ENCODE measurements around the gene NANOS3.

Gene NANOS3

DNA sequence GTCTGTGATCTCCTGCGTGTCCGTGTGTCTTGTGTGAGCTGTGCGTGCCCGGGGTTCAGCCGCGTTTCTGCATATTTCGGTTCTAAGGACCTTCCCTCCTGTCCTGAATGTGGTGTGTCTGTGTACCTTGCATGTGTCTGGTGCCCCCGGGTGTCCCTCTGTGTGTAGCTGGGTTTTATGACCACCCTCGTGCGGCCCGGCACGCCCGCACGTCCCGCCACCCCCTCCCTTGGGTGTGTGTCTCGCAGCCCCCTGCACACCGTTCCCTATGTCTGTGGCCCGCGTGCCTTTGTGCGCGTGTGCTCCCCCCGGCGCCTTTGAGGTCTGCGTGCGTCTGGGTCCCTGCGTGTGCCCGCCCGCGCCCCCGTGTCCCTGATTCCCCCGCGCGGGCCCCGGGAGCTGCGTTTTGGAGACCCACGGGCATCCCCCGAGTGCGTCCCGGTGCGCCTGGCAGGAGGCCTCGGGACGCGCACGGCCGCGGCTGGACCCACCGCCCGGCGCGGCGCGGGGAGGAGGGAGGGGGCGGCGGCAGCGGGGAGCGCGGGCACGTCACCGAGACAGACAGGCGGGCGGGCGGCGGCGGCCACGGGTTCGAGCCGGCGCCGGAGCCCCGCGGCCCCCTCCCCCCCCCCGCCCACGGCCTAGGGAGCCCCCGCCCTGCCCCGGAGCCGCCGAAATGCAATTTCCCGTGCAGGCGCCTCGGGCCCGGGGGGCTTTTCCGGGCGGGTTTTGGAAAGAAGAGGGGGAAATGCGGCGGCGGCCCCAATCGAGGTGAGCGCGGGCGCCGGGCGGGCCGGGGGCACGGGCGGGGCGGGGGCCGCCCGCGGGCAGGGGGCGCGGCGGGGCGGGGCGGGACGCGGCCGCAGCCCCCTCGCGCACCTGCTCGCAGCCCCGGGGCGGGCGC, 12.0 kb upstream of the NANOS3 start:
- DNase-seq, result no peak

DNA sequence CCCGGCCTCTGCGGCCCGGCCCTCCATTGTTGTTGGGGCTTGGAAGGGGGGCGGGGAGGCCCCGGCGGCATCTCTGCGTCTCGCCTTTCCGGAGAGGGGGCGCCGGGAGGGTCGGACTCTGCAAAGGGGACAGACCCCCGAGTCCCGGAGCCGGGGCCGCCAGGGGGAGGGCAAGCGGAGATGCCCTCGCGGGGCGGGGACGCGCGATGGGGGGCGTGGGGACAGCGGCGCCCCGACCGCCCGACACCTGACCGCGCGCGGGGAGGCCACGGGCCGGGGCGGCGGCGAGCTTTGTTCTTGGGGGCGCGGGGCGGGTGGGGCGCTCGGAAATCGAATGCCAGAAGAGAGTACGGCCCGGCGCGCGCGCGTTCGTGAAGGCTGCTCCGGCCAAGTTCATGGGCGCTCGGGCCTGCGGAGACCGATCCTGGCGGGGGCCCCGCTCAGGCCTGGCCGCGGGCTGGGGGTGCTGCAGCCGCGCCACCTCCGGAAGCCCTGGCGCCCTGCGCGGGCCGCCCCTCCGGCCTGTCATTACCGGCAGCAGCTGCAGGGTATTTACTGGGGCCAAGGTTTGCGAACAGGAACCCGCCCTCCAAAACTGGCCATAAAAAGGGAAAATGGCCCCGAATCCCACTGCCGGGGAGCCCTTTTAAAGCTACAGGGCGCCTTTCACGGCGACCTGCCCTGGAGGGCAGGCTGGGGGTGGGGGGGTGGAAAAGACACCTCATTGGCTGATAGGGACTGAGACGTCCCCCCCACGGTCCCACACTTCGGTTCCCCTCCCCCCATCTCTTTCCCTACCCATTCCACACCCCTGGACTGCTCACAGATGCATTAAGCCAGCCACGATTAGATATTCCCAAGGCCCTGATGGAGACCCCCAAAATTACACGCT, 11.1 kb upstream of the NANOS3 start:
- no peak for DNase-seq

DNA sequence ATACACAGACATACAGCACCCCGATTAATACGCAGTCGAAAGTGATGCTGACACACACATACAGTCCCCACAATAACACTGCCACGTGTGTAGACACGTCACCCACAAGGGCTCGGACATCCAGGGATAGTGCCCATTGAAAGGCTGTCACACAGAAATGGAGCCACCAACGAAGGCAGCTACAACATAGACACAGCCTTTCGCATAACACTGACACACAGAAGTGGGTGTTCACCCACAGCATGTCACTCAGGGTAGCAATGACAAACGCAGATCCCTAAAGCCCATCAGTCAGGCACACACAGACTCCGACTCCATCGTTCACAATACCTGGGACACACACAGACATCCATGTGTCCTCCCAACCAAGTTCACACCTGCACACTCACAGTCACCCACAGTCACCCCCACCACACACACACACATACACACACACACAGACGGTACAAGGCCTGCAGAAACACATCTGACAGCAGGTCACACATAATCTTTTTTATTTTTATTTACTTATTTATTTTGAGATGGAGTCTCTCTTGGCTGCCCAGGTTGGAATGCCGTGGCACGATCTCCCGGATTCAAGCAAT, 10.4 kb upstream of the NANOS3 start:
- DNase-seq, result no peak

DNA sequence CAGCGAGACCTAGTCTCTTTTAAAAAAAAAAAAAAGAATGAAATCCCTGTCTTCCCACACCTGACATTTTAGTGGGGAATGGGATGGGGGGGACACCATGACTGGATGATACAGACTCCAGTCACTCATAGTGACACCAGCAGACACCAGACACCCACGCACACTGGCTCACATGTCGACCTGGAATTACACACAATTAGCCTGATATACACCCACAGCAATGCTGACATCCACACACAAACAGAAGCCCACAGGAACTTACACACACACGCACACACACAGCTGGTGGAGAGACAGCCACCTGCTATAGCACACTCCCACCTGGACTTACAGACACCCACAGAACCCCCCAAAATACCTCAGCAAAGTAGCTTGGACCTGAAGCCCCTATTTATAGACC, 8.3 kb upstream of the NANOS3 start:
- DNase-seq, result no peak

DNA sequence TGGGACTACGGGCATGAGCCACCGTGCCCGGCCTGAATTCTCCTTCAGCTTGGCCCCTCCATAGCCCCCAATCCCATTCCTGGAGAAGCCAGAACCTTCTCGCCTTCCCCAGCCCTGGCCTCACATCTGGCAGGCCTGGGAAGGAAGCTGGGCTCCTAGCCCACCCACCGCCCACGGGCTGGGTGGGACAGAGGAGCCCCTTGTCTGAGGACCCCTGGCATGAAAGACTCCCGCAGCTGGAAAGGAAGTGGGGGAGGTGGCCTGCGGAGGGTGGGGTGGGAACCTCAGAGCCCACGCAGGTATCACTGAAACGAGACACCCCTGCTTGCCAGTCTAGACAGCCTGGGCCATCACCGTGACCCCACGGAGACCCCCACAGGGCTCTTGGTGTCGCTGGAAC, 7.7 kb upstream of the NANOS3 start:
- DNase-seq, result no peak

DNA sequence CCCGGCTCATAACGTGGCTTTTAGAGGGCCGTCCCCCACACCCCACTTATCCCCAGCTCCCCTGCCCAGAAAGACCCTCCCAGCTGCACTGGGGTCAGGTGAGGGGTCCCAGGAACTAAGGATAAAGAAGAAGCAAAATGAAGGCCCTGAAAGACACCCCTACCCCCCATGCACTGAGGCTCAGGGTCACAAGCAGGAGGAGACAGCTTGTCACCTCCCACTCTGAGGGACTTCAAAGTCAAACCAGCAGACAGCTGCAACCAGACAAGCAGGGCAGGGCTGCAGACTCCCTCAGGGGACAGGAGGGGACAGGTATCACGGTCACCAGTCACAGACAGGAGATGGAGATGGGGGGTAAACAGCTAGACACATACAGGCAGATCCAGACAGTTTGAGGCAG, 6.1 kb upstream of the NANOS3 start:
- no peak for DNase-seq

DNA sequence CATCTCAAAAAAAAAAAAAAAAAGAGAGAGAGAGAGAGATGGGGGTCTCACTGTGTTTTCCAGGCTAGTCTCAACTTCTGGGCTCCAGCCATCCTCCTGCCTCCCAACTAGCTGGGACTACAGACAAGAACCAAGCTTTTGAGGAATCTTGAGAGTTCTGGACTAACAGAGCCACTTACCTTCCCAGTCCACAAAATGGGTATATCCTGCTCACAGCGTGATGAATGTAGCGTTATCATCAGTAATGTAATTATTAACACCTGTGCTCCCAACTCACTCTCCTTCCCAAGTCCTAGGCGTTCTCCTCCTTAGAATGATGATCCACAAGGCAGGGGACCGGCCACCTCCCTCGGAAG, 4.6 kb upstream of the NANOS3 start:
- DNase-seq, result no peak

DNA sequence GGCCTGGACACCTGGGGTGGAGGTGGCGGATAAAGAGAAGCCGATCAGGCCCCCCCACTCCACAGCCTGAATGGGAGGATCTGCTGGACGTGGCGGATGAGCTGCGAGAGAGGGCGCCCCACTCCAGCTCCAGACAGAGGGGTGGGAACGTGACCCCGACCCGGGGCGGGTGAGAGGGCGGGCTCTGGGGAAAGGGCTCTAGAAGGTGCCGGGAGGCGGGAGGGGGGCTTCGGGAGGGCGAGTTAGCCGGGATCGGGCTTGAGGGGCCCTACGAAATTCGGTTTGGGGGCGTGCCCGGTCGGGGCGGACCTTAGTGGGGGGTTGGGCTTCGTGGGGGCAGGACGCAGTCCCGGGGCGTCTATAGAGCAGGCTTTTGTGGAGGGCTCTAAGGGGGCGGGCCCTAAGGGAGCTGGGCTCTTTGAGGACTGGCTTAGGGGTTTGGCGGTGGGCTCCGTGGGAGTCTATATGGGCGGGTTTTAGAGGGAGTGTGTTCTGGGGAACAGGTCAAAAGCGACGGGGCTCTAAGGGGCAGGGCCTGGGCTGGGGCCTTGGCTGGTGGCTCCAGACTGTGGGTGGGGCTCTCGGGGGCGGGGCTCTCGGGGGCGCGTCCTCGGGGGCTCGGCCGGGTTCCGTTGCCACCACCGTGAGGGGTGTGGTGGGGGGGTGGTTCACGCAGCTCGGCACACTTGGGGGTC, 4.1 kb upstream of the NANOS3 start:
- no peak for DNase-seq

DNA sequence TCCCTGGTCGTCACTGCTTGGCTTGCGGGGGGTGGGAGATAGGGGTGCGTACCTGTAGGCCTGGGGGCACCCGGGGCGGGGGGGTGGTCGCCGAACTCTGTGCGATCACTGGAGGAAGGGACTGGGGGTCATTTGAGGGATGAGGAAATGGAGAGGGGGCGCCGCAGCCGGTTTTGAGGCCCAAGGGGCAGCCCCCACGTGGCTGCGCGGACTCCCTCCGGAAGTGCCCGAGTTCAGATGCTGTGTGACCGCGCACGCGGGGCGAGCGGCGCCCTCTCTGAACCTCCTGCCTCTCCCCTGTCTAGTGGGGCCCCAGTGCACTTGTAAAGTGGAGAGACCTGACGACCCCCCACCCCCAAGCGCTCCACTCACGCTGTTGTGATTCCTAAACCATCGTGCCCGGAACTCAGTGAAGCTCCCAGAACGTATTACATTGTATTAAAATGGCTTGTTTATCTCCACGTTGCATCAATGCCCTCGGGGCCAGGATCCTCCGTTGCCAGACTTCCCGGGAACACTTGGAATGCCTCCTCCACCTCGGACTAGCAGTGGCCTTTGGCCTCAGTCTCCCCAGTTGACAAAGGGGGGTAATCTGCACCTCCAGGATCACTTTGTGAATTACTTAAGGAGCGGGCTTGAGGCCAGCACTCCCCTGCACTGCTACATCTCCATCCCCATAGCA, 3.0 kb upstream of the NANOS3 start:
- DNase-seq, result no peak

DNA sequence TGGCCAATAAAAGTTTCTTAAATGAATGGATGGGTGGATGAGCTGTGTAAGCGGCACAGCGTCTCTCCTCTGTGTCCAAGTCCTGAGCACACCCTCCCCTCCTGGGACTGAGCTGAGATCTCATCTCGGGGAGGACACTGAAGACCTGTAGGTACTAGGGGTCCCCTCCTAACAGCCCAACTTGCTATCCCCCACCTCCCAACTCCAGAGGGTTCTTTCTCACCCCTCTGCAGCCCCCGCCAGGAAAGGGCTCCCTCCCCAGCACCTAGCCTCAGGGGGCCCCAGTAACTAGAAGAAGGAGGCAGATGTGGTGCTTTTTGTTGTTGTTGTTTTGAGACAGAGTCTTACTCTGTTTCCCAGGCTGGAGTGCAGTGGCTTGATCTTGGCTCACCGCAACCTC, 1.1 kb upstream of the NANOS3 start:
- no peak for DNase-seq

DNA sequence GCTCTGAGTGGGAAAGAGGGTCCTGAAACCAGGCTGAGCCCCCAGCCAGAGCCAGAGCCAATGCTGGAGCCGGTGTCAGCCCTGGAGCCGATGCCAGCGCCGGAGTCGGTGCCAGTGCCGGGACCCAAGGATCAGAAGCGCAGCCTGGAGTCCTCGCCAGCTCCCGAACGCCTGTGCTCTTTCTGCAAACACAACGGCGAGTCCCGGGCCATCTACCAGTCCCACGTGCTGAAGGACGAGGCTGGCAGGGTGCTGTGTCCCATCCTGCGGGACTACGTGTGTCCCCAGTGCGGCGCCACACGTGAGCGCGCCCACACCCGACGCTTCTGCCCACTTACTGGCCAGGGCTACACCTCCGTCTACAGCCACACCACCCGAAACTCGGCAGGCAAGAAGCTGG, 369 bp downstream of the NANOS3 start:
- no peak for DNase-seq

DNA sequence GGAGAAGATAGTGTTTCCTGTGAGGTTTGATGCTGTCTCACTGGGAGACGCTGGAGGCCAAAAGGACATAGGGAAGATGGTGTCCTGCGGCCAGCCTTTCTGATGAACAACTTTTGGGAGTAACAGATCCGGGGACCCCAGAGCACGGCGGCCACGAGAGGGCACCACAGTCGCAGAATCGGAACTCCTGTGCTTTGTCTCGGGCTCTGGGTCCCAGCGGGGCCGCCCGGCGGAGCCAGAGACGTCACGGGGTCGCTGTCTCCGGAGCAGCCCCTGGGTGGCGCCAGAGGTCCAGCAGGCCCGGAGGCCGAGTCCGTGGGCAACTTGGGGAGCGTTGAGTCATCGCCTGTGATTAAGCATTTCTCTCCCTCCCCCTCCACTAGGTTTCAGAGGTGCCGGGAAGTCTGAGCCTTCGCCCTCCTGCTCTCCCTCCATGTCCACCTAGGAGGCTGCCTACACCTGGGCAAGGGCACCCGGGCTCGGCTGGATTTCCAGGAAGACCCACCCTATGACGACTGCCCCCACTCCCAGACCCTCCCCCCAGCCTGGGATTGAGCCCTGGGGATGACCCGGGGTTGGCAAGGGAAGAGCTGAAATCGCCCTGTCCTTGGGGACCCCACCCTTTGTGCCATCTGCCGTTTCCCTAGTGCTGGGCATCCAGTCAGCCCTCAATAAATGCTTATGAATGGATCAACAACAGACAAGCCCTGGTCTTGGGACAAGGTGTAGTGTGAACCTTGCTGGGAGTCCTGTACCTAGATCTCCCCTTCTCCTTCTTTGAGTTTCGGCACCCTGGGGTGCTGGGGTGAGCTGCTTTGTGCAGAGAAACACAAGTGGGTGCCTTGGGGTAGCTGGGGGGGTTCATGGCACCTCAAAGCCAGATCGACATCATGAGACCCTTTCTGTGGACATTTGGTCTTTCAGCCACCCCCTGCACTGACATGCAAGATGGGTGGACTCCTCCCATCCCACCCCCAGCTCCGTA, 3.4 kb downstream of the NANOS3 start:
- peak; percentile 84 for DNase-seq

DNA sequence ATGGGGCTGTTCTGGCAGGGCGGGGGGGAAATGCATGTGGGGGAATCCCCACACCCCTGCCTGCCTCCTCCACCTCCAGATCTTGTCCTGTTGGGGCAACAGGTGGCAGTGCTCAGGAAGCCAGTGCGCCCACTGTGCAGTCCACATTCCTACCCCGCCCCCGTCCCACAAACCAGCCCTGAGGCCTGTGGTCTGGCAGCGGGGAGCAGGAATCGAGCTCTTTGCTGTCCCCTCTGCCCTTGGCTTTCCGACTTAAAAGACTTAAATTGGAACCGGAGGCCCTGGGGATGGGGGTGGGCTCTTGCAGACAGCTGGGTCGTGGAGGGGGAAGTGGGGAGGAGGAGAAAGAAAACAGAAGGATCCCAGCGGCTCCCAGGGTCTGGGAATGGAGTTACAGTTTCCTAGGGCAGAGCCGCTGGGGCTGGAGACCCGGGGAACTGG, 4.3 kb downstream of the NANOS3 start:
- no peak for DNase-seq

DNA sequence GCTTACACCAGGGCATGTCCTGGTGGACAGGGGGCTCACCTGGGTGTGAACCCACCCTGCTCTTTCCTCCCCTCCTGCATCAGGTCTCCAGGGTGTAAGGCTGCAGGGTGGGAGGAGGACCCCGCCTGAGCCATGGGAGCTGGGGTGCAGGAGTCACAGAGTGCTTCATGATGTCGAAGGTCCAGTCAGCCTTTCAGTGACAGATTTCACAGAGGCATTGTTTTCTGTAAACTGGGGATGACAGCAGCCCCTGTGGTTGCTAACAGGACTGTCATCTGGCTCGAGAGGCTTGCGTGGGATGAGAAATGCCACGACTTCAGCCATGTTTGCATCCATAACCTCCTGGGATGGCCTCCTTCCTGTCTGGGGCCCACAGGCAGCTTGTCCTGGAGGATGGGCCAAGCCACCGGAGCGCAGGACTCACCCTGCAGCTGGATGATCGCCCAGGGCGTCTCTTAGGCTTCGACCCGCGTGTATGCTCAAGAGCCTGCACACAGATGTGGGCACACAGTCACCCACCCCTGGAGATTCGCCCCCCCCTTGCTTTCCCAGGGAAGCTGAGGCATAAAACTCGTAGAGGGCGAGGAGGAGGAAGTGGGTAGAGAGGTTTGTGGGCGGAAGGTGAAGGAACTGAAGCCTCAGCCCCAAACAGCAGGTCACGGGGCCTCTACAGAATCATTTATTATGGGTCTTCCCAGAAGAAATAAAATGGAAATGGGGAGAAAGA, 4.9 kb downstream of the NANOS3 start:
- no peak for DNase-seq

DNA sequence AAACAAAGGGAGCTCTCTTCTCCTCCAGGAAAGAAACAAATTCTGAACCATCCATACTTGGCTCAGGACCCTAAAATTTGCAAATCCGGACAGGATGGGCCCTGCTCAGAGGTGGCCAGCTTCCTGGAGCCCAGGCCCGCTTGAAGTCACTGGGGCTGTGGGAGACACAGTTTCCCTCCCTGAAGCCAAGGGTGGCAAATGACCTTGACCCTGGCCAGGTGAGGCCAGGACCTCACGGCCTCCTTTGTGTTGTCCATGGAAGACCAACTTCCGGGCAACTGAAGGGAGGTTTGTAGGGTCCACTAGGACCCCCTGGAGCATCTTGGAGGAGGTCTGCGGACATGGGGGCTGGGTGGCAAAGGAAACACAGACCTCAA, 5.5 kb downstream of the NANOS3 start:
- DNase-seq, result no peak

DNA sequence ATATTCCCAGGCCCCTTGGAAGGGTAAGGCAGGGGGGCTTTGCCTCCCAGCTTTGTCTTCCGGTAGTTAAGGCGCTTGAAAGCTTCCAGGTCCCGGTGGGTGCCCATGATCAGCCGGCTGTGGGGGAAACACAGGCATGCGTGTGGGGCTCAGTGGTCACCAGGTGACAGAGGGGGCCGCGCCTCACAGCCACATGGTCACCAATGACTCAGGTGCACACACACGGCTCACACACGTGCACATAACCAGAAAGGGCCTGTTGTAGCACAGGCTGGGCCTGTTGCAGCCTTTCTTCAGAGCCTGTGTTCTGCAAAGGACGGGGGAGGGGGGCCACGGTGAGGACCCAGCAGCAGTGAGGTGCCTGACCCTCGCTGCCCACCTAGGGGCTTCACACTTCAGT, 5.9 kb downstream of the NANOS3 start:
- DNase-seq, result no peak

DNA sequence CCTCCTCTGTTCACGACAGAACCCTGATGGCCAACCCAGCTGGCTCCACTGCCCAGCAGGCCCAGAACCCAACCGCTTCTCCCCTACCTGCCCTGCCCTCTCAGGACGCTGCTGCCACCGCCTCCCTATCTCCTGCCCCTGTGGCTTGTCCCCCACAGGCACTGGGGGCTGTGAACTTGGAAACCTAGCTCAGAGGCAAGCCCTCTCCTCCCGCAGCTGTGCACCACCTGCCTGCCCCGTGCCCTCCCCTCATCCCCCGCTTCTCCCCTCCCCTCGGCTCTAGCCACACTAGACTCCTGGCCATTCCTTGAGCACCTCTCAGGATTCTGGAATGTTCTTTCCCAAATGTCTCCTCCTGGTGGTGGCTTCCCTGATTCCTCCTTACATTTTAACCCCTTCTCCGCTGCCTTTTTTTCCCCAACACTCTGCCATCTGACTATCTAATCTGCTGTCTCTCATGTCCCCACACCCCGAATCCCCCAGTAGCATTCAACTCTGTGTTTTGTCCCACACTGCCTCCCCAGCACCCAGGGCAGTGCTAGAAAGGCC, 6.7 kb downstream of the NANOS3 start:
- DNase-seq, result no peak

DNA sequence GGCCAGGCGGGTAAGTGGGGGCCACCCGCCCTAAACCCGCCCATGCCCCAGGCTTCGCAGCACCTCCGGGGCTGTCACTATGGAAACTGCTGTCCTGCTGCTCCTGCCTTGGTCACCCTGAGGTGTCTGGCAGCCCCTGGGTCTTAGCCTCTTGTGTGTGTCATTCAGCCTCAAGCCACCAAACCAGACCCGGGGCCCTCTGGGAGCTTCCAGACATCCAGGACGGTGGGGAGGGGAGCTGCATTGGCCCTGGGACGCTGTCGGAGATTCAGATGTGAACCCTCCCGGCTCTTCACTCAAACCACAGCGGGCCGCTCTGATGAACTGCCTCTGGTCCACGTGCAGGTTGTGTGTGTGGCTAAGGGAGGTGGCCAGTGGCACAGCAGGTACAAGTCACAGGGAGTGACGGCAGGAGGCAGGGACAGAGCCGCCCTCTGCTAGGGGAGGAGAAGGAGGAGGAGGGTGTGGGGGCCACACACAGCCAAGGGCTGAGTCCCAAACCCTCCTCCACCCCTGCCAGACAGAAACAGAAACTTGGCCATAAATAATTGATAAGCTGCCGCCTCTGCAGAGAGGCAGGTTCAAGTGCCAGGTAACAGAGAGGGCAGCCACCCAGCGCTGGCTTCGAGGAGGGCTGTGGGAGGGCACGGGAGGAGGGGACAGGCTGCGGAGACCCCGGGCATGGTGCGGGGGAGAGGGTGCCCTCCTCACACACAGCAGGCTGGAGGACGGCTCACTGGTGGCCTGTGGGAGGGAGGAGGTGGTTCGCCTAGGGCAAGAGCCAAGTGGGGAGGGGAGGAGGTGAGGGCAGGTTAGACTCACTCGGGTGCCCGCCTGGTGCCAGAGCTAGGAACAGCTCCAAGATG, 8.0 kb downstream of the NANOS3 start:
- DNase-seq, result no peak

DNA sequence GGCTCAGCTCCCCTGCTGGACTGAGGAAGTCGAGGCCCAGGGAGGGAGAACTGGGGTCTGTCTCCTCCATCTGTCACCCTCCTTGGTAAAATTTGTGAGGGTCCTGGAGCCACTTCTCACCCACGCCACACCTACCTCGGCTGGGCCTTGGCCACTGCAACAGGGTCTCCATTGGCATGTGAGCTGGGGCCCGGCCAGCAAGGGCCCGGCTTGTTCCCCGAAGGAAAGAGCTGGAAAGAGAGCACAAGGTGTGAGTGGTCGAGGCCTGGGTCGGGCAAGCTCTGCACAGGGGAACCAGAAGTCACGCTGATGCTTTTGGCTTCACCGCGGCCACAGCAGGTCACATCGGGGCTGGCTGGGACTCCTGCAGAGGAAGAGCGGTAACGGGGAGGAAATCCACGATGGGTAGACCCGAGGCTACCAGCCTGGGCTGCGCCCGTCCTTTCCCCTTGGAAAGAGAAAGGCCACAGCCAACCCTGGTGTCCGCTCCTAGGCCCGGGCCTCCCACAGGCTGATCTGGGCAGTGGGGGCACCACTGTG, 9.0 kb downstream of the NANOS3 start:
- no peak for DNase-seq

Measured in NCI-H2107 (cell line).